ENCODE data around the gene ZMYND19. TPM values are rescaled to one million over a fixed set of nuclear protein-coding genes. Genes with fewer than 3 reads are reported as not detected.
"Not testable (repeated sequence)": the region's sequence is repeated elsewhere in the genome, so short reads cannot be mapped to it uniquely, and the experiment has no call there.

The ZMYND19 gene
- total RNA-seq, 3 donors from 2014 or later: 14.2 to 18.5 (median 18.4) TPM

DNA sequence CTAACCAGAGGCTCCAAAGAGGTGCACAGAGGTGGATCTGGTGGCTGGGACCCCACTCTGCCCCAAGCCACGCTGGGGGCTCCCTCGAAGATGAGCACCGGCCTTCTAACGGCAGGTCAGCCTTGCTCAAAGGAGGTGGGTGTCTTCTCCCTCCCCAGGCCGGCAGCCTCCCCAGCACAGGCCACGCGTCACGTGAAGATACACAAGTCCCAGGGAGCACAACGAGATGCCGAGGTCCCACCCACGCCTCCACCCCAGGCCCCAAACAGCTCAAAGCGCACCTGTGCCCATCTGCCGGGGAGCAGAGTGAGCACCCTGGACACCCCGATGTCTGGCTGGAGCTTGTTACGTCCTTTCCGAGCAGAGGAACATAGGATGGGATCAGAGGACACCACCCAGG is 52.3 kb downstream of the ZMYND19 start:
- Histone ChIP-seq H3K4me1 (ENCODE audit: low read depth) (peaks cover 6% of the 10 kb centered on the region), H3K4me3 (no peak overlapping the region), H3K36me3 (ENCODE audit: low read depth) (no peaks in the 10 kb centered on the region), H3K9me3 (no peaks in the 10 kb centered on the region)
- TF ChIP-seq, protein P1, sequence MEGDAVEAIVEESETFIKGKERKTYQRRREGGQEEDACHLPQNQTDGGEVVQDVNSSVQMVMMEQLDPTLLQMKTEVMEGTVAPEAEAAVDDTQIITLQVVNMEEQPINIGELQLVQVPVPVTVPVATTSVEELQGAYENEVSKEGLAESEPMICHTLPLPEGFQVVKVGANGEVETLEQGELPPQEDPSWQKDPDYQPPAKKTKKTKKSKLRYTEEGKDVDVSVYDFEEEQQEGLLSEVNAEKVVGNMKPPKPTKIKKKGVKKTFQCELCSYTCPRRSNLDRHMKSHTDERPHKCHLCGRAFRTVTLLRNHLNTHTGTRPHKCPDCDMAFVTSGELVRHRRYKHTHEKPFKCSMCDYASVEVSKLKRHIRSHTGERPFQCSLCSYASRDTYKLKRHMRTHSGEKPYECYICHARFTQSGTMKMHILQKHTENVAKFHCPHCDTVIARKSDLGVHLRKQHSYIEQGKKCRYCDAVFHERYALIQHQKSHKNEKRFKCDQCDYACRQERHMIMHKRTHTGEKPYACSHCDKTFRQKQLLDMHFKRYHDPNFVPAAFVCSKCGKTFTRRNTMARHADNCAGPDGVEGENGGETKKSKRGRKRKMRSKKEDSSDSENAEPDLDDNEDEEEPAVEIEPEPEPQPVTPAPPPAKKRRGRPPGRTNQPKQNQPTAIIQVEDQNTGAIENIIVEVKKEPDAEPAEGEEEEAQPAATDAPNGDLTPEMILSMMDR (IDR thresholded peaks at IDR 0.05): no peak
- intact Hi-C loops (cut with DNase I, micrococcal nuclease): no loop called here
- ATAC-seq (no peak), DNase-seq (peak in 1 of 3 donors; percentile 39)

DNA sequence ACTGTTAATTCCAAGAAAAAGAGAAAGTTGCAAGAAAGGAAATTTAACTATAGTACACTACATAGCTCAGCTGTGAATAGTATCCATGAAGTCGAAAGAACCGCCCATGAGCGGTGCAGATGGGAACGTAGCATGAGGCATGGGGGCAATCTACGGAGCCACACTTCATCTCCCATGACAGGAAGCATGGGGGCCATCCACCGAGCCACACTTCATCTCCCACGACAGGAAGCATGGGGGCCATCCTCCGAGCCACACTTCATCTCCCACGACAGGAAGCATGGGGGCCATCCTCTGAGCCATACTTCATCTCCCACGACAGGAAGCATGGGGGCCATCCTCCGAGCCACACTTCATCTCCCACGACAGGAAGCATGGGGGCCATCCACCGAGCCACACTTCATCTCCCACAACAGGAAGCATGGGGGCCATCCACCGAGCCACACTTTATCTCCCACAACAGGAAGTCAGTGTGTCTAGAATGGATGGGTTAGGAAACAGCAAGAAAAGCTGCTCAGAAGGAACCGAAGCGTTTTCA is 53.6 kb downstream of the ZMYND19 start:
- DNase-seq: peak in 1 of 3 donors; percentile 38
- H3K4me1 ChIP-seq (ENCODE audit: low read depth); intact Hi-C loops (cut with DNase I, micrococcal nuclease); H3K9me3 ChIP-seq; H3K36me3 ChIP-seq (ENCODE audit: low read depth); H3K4me3 ChIP-seq; ATAC-seq: not testable (repeated sequence)

DNA sequence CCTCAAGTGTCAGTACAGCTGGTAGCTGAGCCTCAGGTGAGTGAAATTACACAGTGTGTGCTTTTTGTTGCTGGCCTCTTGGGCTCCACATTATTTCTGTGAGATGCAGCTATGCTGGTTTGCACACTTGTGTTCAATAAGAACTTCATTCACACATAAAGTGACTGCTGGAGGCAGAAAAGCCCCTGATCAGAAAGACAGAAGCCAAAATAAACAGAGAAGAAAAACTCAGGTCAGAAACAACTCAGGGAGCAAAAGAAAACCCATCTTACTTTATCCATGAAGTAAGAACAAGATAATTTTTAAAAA is 55.2 kb downstream of the ZMYND19 start:
- H3K9me3 ChIP-seq: no peaks in the 10 kb centered on the region
- intact Hi-C loops (cut with DNase I, micrococcal nuclease): no loop called here

DNA sequence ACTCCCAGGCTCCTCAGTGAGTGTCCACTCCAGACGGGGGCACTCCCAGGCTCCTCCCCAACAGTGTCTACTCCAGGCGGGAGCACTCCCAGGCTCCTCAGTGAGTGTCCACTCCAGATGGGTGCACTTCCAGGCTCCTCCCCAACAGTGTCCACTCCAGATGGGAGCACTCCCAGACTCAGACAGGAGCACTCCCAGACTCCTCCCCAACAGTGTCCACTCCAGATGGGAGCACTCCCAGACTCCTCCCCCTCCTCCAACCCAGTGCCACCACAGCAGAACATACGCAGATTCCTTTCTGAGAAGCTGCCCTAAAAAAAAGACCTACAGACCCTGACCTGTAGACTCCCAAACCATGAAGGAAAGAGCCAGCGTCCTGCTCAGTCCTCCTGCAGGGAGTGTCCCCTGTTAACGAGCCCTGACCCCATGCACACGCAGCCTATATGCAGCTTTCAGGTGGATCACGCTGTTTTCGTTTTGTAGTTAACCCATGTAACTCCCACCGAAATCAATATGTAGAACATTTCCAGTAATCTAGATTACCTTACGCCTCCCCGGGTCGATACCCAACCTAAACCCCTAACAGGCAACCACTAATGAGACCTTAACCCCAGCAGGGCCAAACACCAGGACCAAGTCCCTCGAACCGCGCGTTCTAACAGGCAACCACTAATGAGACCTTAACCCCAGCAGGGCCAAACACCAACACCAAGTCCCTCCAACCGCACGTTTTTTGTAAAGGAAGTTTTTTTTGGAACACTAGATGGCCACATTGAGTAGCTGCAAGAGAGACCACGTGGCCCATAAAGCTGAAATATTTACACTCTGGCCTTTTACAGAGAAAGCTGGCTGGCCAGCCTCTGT is 55.8 kb downstream of the ZMYND19 start:
- Histone ChIP-seq H3K9me3 (no peaks in the 10 kb centered on the region), H3K4me1 (ENCODE audit: low read depth) (peaks cover 6% of the 10 kb centered on the region), H3K36me3 (ENCODE audit: low read depth) (no peaks in the 10 kb centered on the region), H3K4me3 (no peak overlapping the region)
- intact Hi-C loops (cut with DNase I, micrococcal nuclease): no loop called here
- TF ChIP-seq, protein P1 (IDR thresholded peaks at IDR 0.05): peak; percentile 31
- DNase-seq (peak in 1 of 3 donors; percentile 68), ATAC-seq (peak; percentile 95)

More for the DNA sequence above, 55.2 kb downstream of the ZMYND19 start:
- TF ChIP-seq, protein P1 (IDR thresholded peaks at IDR 0.05): no peak
- ATAC-seq (no peak), DNase-seq (no peak)
- no peaks in the 10 kb centered on the region for H3K36me3 ChIP-seq (ENCODE audit: low read depth)
- no peak overlapping the region for H3K4me3 ChIP-seq
- peaks cover 6% of the 10 kb centered on the region for H3K4me1 ChIP-seq (ENCODE audit: low read depth)

DNA sequence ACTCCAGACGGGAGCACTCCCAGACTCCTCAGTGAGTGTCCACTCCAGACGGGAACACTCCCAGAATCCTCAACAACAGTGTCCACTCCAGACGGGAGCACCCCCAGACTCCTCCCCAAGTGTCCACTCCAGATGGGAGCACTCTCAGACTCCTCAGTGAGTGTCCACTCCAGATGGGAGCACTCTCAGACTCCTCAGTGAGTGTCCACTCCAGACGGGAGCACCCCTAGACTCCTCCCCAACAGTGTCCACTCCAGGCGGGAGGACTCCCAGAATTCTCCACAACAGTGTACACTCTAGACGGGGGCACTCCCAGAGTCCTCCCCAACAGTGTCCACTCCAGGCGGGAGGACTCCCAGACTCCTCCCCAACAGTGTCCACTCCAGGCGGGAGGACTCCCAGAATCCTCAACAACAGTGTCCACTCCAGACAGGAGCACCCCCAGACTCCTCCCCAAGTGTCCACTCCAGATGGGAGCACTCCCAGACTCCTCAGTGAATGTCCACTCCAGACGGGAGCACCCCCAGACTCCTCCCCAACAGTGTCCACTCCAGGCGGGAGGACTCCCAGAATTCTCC is 57.3 kb downstream of the ZMYND19 start:
- intact Hi-C loops (cut with DNase I, micrococcal nuclease); H3K36me3 ChIP-seq (ENCODE audit: low read depth); H3K4me3 ChIP-seq; ATAC-seq; H3K9me3 ChIP-seq; H3K4me1 ChIP-seq (ENCODE audit: low read depth); DNase-seq: not testable (repeated sequence)

Other genes starting within 250 kb of the ZMYND19 start
- gene EXD3, start 167.3 kb downstream of the ZMYND19 start, total RNA-seq: 10 to 100 TPM; 39.4 to 56.7 (median 40.1) TPM
- gene NOXA1, start 167.1 kb downstream of the ZMYND19 start, total RNA-seq: 10 to 100 TPM; 18.0 to 41.5 (median 27.2) TPM
- 100 to 1,000 TPM in 1 of 3 donors, 10 to 100 TPM in 2; 36.7 to 127 (median 74.8) TPM for gene ENTPD8, start 149.2 kb downstream of the ZMYND19 start, total RNA-seq
- gene NSMF, start 131.2 kb downstream of the ZMYND19 start, total RNA-seq: 10 to 100 TPM; 30.1 to 48.0 (median 43.4) TPM
- gene PNPLA7, start 40.1 kb downstream of the ZMYND19 start, total RNA-seq: 10 to 100 TPM; 16.7 to 27.4 (median 17.2) TPM
- gene MRPL41, start 38.6 kb downstream of the ZMYND19 start, total RNA-seq: 10 to 100 TPM; 67.1 to 93.8 (median 93.5) TPM
- 10 to 100 TPM; 24.5 to 33.5 (median 29.3) TPM for gene DPH7, start 11.6 kb downstream of the ZMYND19 start, total RNA-seq
- gene ARRDC1, start 15.2 kb upstream of the ZMYND19 start, total RNA-seq: 100 to 1,000 TPM in 1 of 3 donors, 10 to 100 TPM in 2; 58.1 to 111 (median 100.0) TPM
- 10 to 100 TPM; 78.4 to 90.8 (median 83.3) TPM for gene EHMT1, start 28.5 kb upstream of the ZMYND19 start, total RNA-seq